OCI-LY3 (cell line): Measurements from ENCODE around the gene PPP1R9A.

Source experiments
- EZH2phosphoT487 ChIP-seq: fragments of 200-600 bp; shearing (Covaris generic); IDR thresholded peaks from 2 replicates; pipeline ENCODE4 v1.6.1; 2018; ENCODE audit warnings: antibody characterized with exemption, mixed run types, low read depth
- TF ChIP-seq, protein P1 (sequence below): fragments of 200-600, 300-600 bp; sonication (generic); IDR thresholded peaks from 2 replicates; pipeline ENCODE4 v1.5.1; 2014; ENCODE audit warnings: antibody characterized with exemption, low read length, low read depth

DNA sequence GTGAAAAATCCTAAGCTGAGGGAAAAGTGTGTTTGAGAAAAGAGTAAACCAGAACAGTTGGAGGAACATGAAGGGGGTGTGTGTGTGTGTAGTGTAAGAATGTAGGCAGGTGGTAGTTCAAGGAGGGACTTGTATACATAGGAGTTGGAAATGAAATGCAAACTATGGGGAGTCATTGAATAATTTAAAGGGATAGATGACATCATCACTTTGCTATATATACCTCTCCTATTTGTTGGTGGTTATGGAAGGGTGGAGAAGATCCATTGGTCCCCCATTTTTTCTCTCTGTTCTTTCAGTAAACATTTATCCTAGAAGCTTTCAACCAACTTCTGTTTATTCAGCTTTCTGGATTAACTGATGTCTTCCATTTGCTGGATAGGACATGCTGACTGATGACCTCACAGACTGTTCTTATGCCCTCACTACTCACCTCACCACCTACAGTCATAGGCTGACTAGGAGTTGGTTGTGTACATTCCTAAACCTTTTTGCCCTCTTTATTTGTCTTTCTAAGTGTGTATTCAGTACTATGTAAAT is 20.8 kb downstream of the PPP1R9A start:
- TF ChIP-seq, protein P1, sequence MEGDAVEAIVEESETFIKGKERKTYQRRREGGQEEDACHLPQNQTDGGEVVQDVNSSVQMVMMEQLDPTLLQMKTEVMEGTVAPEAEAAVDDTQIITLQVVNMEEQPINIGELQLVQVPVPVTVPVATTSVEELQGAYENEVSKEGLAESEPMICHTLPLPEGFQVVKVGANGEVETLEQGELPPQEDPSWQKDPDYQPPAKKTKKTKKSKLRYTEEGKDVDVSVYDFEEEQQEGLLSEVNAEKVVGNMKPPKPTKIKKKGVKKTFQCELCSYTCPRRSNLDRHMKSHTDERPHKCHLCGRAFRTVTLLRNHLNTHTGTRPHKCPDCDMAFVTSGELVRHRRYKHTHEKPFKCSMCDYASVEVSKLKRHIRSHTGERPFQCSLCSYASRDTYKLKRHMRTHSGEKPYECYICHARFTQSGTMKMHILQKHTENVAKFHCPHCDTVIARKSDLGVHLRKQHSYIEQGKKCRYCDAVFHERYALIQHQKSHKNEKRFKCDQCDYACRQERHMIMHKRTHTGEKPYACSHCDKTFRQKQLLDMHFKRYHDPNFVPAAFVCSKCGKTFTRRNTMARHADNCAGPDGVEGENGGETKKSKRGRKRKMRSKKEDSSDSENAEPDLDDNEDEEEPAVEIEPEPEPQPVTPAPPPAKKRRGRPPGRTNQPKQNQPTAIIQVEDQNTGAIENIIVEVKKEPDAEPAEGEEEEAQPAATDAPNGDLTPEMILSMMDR = no peak
- TF ChIP-seq EZH2phosphoT487 = no peak
